ENCODE data around the gene KLF16. TPM values are rescaled to one million over a fixed set of nuclear protein-coding genes. Genes with fewer than 3 reads are reported as not detected.
"Not testable (repeated sequence)": the region's sequence is repeated elsewhere in the genome, so short reads cannot be mapped to it uniquely, and the experiment has no call there.

The KLF16 gene
- total and polyA plus RNA-seq, 10 of the 15 experiments (the other 5 are each of a cell fraction or from before 2014, with no cell fraction given) = 0.03 to 41.2 (median 2.6) TPM

DNA sequence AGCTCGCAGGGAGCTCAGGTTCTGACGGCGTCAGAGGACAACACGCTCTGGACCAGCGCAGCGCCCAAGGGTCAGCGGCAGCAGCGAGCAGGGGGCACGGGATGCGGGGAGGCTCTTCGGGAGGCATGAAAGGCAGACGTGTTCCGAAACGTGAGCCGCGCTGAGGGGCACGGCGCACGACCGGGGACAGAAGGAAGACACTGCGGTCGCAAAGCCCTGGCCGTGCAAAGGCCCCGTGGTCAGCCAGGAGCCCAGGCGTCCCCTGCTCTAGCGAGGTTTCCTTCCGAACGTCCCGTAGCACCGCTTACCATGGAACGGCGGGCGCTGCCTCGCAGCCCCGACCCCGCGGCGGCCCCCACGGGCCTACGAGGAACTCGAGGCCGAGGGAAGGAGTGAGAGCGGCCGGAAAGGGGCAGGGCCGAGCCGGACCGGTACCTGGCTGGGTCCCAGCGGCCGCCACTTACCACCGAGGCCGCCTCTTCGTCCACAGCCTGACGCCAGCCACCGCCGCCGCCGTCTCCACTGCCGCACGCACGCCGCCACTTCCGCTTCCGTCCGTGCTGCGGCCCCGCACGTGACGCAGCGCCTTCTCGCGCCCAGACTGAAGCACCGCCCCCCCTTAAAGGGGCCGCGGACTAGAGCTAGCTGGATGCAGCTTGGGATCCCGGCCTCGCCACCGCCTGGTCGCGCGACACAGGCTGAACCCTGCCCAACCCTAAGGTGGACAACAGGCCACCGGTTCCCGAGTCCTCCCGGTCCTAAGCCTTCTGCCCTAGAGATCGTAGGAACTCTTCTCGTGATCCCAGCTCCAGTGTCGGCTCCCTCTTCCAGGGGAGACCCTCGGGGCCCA lies 12.5 kb upstream of the KLF16 start (continued):
- TF ChIP-seq, protein P1, sequence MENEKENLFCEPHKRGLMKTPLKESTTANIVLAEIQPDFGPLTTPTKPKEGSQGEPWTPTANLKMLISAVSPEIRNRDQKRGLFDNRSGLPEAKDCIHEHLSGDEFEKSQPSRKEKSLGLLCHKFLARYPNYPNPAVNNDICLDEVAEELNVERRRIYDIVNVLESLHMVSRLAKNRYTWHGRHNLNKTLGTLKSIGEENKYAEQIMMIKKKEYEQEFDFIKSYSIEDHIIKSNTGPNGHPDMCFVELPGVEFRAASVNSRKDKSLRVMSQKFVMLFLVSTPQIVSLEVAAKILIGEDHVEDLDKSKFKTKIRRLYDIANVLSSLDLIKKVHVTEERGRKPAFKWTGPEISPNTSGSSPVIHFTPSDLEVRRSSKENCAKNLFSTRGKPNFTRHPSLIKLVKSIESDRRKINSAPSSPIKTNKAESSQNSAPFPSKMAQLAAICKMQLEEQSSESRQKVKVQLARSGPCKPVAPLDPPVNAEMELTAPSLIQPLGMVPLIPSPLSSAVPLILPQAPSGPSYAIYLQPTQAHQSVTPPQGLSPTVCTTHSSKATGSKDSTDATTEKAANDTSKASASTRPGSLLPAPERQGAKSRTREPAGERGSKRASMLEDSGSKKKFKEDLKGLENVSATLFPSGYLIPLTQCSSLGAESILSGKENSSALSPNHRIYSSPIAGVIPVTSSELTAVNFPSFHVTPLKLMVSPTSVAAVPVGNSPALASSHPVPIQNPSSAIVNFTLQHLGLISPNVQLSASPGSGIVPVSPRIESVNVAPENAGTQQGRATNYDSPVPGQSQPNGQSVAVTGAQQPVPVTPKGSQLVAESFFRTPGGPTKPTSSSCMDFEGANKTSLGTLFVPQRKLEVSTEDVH (IDR thresholded peaks at IDR 0.05; ENCODE audit: low read depth, partially characterized antibody) = peak; percentile 54
- TF ChIP-seq TBL1XR1 (IDR thresholded peaks at IDR 0.05; ENCODE audit: low read depth, low read length) = peak; percentile 47; the same call in 1 of the 2 replicates
- TF ChIP-seq HCFC1 (IDR thresholded peaks at IDR 0.05; ENCODE audit: low read length) = peak; percentile 56; the same call in 1 of the 2 replicates
- TF ChIP-seq, protein P2, sequence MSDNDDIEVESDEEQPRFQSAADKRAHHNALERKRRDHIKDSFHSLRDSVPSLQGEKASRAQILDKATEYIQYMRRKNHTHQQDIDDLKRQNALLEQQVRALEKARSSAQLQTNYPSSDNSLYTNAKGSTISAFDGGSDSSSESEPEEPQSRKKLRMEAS (IDR thresholded peaks at IDR 0.05; ENCODE audit: low read depth, low read length) = peak; percentile 98
- peak; percentile 67 for TF ChIP-seq HDGF (IDR thresholded peaks at IDR 0.05)
- TF ChIP-seq, protein P3, sequence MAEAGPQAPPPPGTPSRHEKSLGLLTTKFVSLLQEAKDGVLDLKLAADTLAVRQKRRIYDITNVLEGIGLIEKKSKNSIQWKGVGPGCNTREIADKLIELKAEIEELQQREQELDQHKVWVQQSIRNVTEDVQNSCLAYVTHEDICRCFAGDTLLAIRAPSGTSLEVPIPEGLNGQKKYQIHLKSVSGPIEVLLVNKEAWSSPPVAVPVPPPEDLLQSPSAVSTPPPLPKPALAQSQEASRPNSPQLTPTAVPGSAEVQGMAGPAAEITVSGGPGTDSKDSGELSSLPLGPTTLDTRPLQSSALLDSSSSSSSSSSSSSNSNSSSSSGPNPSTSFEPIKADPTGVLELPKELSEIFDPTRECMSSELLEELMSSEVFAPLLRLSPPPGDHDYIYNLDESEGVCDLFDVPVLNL (IDR thresholded peaks at IDR 0.05; ENCODE audit: low read depth, low read length) = peak; percentile 61; the same call in 1 of the 2 replicates
- TF ChIP-seq CEBPB (IDR thresholded peaks at IDR 0.05; ENCODE audit: borderline replicate concordance in 1 of 2, low read depth in 2 of 2, low read length in 2 of 2) = no peak
- TF ChIP-seq NBN (IDR thresholded peaks at IDR 0.05) = 0 out of 2 replicates have a peak, but pooled peaks have one; percentile 45
- peak; percentile 91 for TF ChIP-seq POLR2AphosphoS2 (IDR thresholded peaks at IDR 0.05; ENCODE audit: low read depth, low read length)
- 0 out of 2 replicates have a peak, but pooled peaks have one; percentile 30 for TF ChIP-seq SREBF2 (IDR thresholded peaks at IDR 0.05; ENCODE audit: low read length)
- peak; percentile 57; the same call in 1 of the 2 replicates for TF ChIP-seq STAT1 (conservative IDR thresholded peaks at IDR 0.05)
- TF ChIP-seq SIN3A (IDR thresholded peaks at IDR 0.05; ENCODE audit: low read depth, low read length) = peak; percentile 30; the same call in 1 of the 2 replicates
- TF ChIP-seq HDAC2 (IDR thresholded peaks at IDR 0.05) = no peak

GRCh38 chr19:1875265-1875645 lies 11.9 kb upstream of the KLF16 start:
- H3K27me3 ChIP-seq (replicated peaks in 1 of 2; ENCODE audit: control insufficient read depth in 2 of 2, insufficient read depth in 2 of 2, low read length in 1 of 2); DNase-seq (ENCODE audit: low read depth, low spot score); H4K20me1 ChIP-seq (ENCODE audit: control insufficient read depth, insufficient read depth); H3K9me3 ChIP-seq (replicated peaks; ENCODE audit: control insufficient read depth, insufficient read depth, low read length); H2AFZ ChIP-seq (ENCODE audit: control insufficient read depth, low read depth, low read length); BruUV-seq (replicated peaks); intact Hi-C loops (cut with micrococcal nuclease; ENCODE audit: unreplicated experiment); in situ Hi-C loops (cut with MboI); H3K4me1 ChIP-seq (ENCODE audit: control insufficient read depth, insufficient read depth, low read length); H3K36me3 ChIP-seq (ENCODE audit: control insufficient read depth in 2 of 2, insufficient read depth in 2 of 2, low read length in 1 of 2): not testable (repeated sequence)
- FAIRE-seq (peak; percentile 52), ATAC-seq (peak; percentile 14)
- Histone ChIP-seq H3K9ac (ENCODE audit: control insufficient read depth, insufficient read depth, low read length) (peak overlapping the region; percentile 94), H3K79me2 (ENCODE audit: control insufficient read depth, insufficient read depth, low read length) (peaks cover 39% of the 10 kb centered on the region), H3K4me3 (peak overlapping the region; percentile 89), H3K4me2 (ENCODE audit: control insufficient read depth, insufficient read depth) (peak overlapping the region; percentile 85), H3K27ac (ENCODE audit: control insufficient read depth, insufficient read depth) (peak overlapping the region; percentile 93)
- ChIA-PET CTCF (interaction anchor here (0.7 to 3.2 kb wide), 6 partner anchors 9 to 67 kb away, joined by 3 to 19 read pairs (median 3); no protein-coding TSS in a partner anchor), RAD21 (ENCODE audit: unreplicated experiment) (interaction anchor here (0.8 to 1.7 kb wide), 5 partner anchors 10 to 34 kb away, joined by 3 to 6 read pairs (median 5); no protein-coding TSS in a partner anchor), SMC1A (ENCODE audit: uncharacterized antibody, unreplicated experiment) (interaction anchor here (0.9 to 1.2 kb wide), 4 partner anchors 11 to 29 kb away, joined by 3 to 6 read pairs (median 4); no protein-coding TSS in a partner anchor), POLR2A (interaction anchor here (0.7 to 2.4 kb wide), 8 partner anchors 9 to 718 kb away, joined by 3 to 15 read pairs (median 6); no protein-coding TSS in a partner anchor)
- 2% methylated on average over 11 of the region's 11 CpGs for WGBS (ENCODE audit: insufficient coverage, insufficient replicate concordance, low lambda C conversion rate, missing lambda C conversion rate)
